Measurements from ENCODE around the gene HSBP1. TPM values are rescaled to one million over a fixed set of nuclear protein-coding genes. Genes with fewer than 3 reads are reported as not detected.
A peak's percentile ranks its signal among the peaks of the same experiment; 100 is the strongest.

Gene HSBP1
- total RNA-seq, 2 donors from 2014 or later: 145 to 160 TPM

DNA sequence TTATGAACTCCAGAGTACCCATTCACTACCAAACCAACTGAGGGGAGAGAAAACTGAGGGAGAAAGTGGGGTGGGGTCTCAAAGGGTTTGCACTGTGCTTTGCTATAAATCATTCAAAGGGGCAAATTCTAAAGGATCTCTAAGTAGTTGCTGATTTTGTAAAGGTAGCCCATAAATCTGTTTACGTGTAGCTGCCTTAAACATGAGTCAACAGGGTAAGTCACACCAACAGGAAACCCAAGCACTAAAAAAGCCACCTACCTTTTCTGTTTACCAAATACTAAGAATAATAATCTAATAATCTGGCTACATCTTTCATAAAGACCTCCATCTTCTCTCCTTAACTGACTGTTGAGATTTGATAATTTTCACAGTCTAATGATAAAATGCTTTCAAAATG lies 8.4 kb upstream of the HSBP1 start:
- no peak for ATAC-seq

DNA sequence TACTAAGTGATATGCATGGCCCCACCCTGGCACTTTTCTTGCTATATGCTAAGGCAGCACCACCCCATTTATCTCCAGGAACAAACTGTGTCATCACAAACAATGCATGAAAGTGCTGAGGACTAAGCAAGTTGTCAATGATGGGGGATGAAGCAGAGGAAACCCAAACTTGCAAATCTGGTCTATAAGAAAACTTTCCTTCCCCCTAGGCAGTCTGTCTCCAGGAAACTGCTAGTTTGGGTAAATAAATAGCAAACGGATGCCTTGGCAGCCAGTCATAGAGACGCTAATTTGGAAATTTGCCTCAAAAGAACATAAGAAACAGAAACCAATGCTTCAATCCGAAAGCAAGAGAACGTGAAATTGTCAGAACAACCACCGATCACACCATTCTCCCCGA lies 5.6 kb upstream of the HSBP1 start:
- DNase-seq (no peak), ATAC-seq (peak; percentile 57 to 70)
- intact Hi-C loops (cut with DNase I): no loop called here

More for the DNA sequence above, 8.4 kb upstream of the HSBP1 start:
- intact Hi-C loops (cut with DNase I): no loop called here
- no peak for DNase-seq

DNA sequence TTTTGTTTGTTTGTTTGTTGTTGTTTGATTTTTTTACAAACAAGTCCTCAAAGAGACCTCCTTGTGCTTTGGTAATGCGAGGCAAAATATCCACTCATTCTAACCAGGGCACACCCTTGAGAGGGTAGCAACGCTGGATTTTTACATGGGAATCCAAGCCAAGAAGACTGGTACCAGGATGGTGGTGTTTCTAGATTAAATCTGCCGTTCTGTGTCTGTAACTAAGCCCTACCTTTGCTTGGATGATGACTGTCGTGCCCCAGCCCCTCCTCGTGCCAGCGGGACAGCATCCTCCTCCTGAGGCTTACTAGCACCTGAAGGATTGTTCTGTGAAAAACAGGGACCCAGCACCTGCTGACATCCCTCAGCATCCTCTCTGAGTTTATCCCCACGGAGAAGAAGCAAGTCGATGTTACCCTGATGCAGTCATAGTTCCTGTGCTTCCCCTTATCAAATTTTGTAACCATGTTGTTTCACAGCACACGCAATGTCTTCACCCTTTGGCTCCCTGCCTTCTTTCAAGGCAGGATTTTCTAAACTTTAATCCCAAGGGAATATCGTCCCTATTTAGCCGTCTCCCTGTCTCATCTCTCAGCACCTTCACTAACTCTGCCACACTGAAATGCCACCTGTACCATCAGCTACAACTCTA lies 5.1 kb upstream of the HSBP1 start:
- no peak for DNase-seq
- ATAC-seq: no peak
- intact Hi-C loops (cut with DNase I): no loop called here

DNA sequence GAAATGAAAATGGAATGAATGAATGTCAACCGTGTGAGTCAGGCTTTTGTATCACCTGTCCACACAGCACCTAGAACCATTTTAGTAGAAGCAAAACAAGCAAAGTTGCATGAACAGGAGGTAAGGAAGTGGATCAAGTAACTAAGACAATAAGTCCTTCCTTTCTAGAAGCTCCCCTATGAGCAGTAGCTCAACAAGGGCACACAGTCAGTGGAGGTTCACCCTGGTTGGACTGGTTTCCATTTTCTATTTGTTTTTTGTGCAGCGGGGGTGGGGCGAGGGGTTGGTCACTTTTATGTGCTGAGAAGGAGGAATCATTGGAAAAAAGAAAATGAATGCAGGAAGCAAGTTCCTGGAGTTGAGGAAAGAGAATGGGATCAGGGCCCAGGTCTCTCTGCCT lies 4.0 kb upstream of the HSBP1 start:
- no peak for ATAC-seq
- intact Hi-C loops (cut with DNase I): no loop called here
- DNase-seq: no peak

DNA sequence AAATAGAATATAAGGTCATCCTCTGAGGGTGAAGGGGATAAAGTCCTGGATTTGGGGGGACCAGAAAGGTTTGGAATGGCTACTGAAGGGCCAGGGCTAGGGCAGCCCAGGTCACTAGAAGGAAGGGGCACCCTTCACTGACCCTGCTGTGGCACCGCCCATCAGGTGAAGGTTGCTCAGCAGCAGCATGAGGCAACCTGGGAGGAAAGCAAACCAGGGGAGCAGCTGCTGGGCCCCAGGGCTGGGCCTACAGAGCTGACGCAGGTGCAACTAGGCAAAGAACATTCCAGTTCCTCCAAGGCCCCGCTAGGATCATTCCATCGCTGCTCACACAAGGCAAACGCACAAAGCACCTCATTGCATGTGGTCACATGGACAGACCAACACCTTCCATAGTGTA lies 3.4 kb upstream of the HSBP1 start:
- DNase-seq (no peak), ATAC-seq (no peak)
- intact Hi-C loops (cut with DNase I): no loop called here

DNA sequence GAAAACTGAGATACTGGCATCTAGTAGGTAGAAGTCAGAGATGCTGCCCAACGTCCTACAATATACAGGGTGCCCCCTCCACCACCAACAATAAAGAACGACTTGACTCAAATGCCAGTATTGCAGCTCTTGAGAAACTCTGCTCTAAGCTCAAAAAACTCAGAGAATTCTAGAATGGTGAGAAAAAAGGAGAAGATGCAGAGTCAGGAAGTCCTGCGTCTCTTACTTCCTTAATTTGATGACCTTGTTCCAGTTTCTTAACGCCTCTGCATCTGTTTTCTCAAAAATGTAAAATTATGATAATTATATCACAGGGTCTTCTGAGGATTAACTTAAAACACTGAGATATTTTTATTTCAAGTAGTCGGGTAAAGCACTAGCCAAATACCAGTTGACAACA lies 1.7 kb upstream of the HSBP1 start:
- DNase-seq (no peak), ATAC-seq (no peak)
- intact Hi-C loops (cut with DNase I): no loop called here

DNA sequence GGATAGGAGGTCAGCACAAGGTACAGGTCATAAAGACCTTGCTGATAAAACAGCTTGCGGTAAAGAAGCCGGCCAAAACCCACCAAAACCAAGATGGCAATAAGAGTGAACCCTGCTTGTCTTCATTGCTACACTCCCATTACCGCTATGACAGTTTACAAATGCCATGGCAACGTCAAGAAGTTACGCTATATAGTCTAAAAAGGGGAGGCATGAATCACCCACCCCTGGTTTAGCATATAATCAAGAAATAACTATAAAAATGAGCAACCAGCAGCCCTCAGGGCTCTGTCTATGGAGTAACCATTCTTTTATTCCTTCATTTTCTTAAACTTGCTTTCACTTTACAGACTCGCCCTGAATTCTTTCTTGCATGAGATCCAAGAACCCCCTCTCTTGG lies 1.0 kb upstream of the HSBP1 start:
- intact Hi-C loops (cut with DNase I): no loop called here
- ATAC-seq: no peak
- no peak for DNase-seq

DNA sequence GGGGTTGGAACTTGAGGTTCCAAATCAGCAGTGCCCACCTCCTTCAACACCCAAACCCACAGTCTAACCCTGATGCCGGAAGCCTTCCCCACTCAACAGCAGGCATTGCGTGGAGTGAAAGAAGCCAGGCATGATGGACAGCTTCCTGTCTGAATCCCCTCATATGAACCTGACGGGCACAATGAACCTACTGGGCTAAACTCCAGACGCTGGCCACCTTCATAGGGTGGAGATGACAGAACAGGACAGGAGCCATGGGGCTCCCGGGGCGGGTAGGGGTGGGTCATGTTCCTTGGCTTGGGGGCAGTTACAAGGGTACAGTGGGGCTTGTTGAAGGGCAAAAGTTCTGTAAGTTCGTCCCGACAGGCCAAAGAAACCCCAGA lies 460 bp upstream of the HSBP1 start:
- intact Hi-C loops (cut with DNase I): no loop called here
- ATAC-seq: no peak
- DNase-seq: no peak

DNA sequence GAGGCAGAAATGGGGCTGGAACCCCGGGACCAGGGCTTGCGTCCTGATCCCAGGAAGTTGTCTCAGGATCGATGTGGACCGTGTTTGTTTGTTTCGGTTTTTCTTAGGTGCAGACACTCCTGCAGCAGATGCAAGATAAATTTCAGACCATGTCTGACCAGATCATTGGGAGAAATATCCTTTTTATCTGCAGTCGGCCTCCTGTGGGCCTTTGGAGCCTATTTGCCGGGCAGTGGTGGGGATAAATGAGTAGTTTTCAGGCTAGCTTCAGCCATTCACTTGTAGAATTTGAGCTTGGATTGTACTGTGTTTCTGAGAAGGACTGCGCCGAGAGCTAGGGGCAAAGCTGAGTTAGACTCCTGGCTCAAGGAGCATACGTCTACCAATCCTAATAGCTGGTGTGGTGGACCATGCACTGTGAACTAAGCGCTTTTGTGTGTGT lies 816 bp downstream of the HSBP1 start:
- intact Hi-C loops (cut with DNase I): no loop called here
- DNase-seq (no peak), ATAC-seq (no peak)

DNA sequence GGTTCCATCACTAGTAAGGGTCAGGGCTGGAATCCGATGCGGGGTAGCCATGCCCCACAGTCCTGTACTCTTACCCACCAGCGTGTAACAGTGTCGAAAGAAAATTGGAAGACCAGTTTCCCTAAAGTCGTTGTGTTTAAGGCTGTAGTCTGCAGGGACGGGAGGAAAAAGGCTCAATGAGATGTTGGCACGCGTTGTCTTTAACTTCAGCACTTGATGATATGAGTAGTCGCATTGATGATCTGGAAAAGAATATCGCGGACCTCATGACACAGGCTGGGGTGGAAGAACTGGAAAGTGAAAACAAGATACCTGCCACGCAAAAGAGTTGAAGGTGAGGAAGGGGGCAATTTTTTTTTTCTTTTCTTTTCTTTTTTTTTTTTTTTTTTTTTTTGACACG lies 1.3 kb downstream of the HSBP1 start:
- intact Hi-C loops (cut with DNase I): no loop called here
- DNase-seq (no peak), ATAC-seq (no peak)

DNA sequence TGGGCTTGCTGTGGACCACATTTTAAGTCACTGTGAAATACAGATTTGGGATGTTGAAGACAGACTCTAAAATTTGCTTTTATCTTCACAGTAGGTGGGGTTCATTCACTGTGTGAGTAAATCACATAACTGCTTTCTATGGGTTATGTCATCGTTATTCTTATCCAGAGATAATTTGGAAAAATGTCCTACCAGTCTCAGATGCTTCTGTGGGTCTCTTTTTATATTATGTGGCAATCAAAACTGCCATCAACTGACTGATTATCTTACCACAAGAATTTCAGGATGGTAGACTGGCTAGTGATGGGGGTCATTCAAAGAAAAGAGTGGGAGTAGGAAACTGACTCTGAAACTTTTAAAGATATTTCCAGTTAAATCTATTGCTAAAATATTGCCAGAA lies 3.1 kb downstream of the HSBP1 start:
- DNase-seq (no peak), ATAC-seq (no peak)
- intact Hi-C loops (cut with DNase I): no loop called here

DNA sequence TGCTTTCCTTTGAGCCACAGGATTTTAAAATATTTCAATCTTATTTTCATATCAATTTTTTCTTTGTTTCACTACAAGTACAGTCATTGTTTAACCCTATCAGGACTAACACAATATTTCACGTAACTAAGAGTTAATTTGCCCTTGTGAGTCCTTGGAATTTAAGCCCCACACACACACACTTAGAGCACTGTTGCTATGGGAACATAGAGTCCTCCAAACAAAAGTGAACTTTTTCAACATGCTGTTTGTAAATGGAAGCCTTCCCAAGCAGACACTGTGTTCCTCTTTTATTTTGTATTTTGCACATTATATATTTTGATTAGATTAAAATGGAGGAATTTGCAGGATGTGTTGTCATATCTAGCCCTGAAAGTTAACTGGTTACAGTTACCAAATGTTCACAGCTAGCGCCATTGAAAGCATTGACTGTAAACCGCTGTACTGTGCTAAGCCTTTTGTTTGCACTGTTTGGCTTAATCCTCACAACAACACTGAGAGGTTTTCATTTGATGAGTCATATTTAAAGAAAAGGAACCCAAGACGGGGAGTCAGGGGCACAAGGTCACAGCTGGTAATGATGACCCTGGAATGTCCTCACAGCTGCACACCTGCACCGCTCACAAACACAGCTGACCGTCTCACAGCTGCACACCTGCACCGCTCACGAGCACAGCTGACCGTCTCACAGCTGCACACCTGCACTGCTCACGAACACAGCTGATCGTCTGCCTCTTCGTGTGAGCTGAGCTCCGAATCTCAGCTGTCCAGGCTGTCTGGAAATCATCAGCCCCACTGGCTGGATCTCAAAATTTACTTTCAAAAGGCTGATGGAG lies 6.3 kb downstream of the HSBP1 start:
- DNase-seq: no peak
- intact Hi-C loops (cut with DNase I): no loop called here
- ATAC-seq: peak; percentile 55 to 69

DNA sequence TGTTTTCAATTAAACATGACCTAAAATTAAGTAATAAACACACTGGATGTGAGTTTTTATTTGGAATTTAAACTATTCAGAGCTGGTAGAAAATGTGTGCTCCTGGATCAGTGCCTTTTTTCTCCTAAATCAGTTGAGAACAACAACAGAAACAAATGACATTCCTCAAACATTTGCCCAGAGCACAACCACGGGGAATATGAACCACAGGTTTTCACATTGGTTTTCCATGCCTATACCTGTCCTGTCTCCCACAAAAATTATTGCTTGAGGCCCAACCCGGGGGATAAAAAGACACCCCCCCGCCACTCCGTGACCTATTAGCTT lies 6.8 kb downstream of the HSBP1 start:
- ATAC-seq (no peak), DNase-seq (no peak)
- intact Hi-C loops (cut with DNase I): no loop called here

DNA sequence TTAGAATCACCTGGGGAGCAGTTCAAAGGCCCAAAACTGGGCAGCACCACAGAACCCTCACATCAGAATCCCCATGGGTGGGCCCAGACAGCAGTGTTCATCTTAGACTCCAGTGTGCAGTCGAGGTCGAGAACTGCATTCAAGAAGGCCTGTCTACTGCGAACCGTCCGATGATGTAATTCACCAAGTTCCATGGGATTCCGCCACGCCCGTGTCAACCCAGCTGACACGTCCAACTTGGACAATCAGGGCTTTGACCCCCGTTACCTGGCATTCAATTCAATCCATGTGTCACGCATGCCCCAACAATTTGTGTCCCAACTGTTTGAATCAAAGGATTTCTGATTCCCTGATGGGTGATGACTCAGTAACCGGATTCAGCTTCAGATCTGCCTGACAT lies 9.2 kb downstream of the HSBP1 start:
- ATAC-seq (no peak), DNase-seq (no peak)
- intact Hi-C loops (cut with DNase I): no loop called here

DNA sequence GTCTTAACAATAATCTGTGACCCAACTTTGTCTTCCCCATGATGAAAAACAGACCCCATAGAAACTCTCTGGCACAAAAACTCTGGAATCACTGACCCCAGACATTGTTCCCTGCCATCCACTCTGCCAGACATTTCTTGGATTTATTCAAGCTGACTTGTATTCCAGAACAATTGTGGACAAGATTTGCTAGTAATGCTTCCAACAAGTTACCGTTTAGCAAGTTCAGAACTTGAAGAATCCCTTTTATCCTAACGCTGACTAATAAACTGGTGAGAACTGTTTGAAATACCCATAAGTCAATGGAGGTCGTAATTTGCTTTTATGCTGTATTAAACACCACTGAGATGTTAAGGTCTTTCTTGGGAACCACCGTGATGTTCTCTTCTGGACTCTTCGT lies 10.5 kb downstream of the HSBP1 start:
- ATAC-seq: no peak
- intact Hi-C loops (cut with DNase I): no loop called here
- DNase-seq: no peak

DNA sequence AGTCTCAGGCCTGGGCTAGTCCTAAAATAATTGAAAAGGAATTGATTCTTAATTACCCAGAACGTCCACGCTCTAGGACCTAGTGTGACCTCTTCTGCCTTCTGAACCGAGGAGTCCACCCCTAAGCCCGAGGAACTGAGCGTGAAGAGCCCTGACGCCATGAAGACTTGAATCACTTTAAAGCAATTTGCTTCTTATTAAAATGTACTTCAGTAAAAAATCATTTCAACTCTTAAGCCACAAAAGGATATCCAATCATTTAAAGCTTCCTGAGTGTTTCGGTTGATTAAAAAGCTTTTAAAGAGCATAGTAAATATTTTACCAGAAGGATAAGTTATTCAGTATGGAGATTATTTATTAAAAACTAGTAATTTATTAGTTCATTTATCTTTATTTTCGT lies 11.6 kb downstream of the HSBP1 start:
- ATAC-seq (no peak), DNase-seq (no peak)
- intact Hi-C loops (cut with DNase I): no loop called here

DNA sequence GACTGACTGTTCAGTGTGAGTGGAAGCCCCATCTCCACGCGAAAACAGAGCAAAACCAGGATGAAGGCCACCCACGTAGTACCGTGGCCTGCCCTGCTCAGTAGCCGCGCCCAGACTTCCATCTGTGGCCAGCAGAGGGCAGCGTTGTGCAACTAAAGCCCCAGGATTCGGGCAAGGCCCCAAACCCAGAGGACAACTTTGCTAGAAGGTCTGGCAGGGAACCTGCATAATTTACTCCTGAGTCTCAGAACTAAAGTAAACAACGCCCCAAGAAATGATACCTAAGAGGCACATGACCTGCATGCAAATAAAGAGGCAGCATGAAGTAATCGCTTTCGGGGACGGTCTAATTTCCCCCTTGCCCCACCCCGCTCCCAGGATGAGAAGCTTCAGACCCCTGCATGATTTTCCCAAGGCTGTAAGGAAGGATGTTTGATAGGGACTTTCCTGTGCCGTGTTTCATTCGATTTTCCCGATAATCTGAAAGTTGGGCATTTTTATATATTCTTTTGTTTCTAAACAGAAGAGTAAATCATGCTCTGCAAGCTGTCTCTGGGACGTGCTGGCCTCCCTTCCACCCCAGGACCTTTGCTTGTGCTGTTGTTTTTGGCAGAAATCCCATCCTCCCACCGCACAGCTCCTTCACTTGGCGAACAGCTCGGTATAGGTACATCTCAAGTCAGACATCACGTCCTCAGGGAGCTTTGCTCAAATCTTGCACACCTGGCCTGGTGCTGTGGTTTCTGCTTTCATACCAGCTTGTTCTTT lies 18.6 kb downstream of the HSBP1 start:
- ATAC-seq (peak; percentile 94 to 96), DNase-seq (peak; percentile 86)
- intact Hi-C loops (cut with DNase I): loop anchor here (2.0 to 10.0 kb wide), 4 partner anchors 52 to 658 kb away; no protein-coding TSS in a partner anchor

DNA sequence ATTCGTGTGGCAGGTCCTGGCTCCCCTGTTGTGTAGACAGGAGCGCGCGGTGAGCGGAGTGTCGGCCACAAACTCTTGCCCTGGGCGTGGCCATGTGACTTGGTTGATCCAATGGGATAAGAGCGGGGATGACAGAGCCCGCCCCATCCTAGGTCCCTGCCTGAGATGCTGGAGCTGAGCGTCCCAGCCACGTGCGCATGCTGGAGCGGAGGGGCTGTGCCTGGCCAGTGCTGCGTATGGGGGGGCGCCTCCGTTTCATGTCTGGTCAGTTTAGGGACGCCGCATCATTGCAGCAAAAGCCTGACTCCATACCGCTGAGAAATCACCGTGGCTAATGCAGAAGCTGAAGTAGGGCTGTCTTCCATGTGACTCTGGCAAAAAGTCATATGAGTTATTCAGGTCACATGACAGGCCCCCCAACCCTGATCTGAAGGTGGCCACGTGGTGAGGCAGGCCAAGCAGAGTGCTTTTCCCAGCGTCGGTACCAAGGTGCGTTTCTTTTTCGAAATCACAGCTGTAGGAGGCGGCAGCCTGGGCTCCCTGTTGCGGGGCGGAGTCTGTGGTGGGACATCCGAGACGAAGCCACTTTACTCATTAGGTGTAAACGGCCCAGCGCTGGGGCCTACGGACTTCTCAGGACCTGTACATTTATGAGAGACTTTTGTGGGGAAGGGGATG lies 22.5 kb downstream of the HSBP1 start:
- ATAC-seq (no peak), DNase-seq (no peak)
- intact Hi-C loops (cut with DNase I): no loop called here

DNA sequence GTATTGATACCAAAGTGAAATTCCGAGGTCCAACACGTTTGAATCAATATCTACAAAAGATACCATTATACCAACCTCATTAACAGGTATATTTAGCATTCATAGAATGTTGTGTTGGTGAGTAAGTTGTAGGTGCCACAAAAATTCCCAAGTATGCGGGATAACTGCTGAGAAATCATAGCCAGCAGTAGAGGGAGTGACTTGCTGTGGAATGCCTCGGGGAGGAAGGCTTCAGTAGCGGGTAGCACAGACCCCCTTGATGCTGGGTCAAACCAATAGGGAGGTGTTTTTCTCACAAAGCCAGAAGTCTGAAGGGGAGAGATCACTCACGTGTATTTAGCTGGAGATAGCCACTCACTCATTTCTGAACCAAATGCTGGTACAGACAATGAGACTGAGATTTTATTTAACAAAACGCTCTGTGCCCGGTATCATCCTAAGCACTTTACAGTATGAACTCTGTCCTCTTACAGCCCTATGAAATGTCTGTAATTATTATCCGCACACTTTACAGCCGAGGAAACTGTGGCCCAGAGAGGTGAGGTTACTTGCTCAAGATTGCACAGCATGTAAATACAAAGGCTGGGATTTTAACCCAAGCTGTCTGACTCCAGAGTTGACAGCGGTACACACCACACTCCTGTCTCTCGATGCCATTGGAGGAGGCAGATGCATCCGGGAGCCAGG lies 23.1 kb downstream of the HSBP1 start:
- ATAC-seq (no peak), DNase-seq (no peak)
- intact Hi-C loops (cut with DNase I): no loop called here
